GM13977 (cell line): ENCODE data around the gene MYL5.

Source experiments
- DNase-seq: peaks from one replicate; pipeline ENCODE4 v3.0.0; 2012; ENCODE audit warnings: low spot score
- in situ Hi-C: fragments of 300-500 bp; cut with MboI; formaldehyde crosslinking; loops from one replicate; pipeline ENCODE4 v1.12.0; 2022; ENCODE audit warnings: low sequenced_read_pairs, low pct_unique_long_range_greater_than_20kb, mixed read lengths, inconsistent platforms; ENCODE audit not compliant: unreplicated experiment
- TF ChIP-seq, protein P1 (sequence below): IDR thresholded peaks from 2 replicates; pipeline ENCODE4 v1.5.1; 2012; ENCODE audit warnings: mild to moderate bottlenecking, control low read depth; ENCODE audit not compliant: insufficient read depth; ENCODE audit errors: extremely low read depth, missing control alignments

Gene MYL5

DNA sequence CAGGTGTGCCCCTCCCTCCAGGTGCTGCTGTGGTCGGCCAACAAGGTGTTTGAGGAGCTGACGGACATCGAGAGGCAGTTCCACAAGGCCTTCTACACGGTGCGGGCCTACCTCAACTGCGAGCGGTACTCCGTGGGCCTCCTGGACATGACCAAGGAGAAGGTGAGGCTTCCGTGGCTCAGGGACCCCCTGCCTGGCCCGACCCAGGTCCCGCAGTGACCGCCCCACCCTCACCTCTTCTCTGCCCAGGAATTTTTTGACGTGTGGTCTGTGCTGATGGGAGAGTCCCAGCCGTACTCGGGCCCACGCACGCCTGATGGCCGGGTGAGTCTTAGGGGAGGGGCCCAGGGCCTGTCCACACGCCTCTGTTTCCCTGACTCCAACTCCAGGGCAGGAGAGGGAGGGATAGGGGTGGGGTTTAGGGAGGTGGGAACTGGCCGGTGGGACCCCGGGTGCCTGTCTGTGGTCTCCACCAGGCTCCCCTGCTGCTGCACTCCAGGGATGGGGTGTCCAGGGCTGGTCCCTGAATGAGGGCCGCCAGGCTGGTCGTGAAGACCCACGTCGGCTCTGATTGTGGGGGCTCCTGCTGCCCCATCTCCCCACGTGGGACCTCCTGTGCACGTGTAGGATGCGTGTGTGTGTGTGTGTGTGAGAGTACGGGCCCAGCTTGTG, 20.4 kb upstream of the MYL5 start:
- no peak for DNase-seq
- TF ChIP-seq, protein P1, sequence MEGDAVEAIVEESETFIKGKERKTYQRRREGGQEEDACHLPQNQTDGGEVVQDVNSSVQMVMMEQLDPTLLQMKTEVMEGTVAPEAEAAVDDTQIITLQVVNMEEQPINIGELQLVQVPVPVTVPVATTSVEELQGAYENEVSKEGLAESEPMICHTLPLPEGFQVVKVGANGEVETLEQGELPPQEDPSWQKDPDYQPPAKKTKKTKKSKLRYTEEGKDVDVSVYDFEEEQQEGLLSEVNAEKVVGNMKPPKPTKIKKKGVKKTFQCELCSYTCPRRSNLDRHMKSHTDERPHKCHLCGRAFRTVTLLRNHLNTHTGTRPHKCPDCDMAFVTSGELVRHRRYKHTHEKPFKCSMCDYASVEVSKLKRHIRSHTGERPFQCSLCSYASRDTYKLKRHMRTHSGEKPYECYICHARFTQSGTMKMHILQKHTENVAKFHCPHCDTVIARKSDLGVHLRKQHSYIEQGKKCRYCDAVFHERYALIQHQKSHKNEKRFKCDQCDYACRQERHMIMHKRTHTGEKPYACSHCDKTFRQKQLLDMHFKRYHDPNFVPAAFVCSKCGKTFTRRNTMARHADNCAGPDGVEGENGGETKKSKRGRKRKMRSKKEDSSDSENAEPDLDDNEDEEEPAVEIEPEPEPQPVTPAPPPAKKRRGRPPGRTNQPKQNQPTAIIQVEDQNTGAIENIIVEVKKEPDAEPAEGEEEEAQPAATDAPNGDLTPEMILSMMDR, result no peak
- in situ Hi-C loops, result no loop called here

DNA sequence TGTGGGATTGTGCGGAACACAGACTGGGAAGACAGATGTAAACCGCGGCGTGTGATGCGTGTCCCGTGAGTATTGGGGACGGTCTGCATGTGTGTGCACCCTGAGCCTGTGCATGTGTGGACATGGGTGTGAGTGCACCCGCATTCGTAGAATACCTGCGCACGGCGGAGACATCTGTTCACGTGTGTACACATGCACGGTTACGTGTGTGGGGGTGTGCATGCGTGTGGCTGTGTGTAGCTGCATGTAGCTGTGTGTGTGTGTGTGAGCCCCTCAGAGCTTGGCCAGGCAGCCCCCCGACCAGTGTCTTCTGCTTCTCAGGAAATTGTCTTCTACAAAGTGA, 19.9 kb upstream of the MYL5 start:
- TF ChIP-seq, protein P1, result no peak
- in situ Hi-C loops, result no loop called here
- no peak for DNase-seq

DNA sequence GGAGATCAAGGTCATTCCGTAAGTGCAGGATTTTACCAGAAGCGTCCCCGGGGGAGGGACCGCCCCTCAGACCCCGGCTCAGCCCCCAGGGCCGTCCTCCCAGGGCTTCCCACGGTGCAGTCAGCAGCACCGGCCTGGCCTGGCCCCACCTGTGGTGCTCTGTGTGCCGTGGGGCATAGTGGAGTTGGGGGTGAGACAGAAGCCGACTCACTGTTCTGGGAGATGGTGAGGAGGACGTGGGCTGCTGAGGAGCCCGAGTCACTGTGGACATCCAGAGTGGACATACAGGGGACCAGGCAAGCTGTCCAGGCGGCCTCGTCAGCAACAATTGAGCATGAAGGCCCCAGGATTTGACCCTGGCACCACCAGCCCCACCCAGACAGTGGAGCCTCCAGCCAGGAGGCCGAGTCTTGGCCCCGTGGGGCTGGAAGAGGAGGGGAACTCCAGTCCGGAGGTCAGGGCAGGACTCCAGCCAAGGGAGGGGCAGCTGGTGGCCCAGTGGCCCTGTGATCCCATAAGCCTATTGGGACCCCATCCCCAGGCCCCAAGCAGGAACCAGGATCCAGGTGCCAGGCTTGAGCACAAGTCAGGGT, 19.4 kb upstream of the MYL5 start:
- in situ Hi-C loops, result no loop called here
- TF ChIP-seq, protein P1, result no peak
- no peak for DNase-seq

DNA sequence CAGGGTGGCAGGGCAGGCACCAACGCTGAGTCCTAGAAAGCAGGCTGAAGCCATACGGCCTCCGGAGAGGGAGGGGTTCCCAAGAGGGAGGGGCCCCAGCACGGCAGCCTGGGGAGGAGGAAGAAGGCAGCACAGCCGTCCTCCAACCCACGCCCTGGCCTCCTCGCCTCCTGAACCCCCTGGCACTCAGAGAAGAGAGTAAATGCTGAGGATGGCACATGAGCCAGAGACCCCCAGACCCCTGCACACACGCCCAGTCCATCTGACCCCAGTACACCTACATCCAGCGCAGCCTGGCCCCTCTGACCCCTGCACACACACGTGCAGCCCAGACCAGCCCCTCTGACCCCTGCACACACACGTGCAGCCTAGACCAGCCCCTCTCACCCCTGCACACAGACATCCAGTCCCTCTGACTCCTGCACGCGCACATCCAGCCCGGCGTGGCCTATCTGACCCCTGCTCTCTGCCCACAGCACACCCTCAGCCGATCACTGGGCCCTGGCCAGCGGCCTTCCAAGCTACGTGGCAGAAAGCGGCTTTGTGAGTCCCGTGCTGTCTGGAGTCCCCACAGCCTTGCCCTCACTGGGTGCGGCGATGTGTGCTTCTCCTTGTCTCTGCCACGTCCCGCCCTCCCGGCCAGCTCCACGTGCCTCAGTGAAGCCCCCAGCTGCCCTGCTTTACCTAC, 18.7 kb upstream of the MYL5 start:
- no peak for DNase-seq
- in situ Hi-C loops, result no loop called here
- TF ChIP-seq, protein P1, result no peak

DNA sequence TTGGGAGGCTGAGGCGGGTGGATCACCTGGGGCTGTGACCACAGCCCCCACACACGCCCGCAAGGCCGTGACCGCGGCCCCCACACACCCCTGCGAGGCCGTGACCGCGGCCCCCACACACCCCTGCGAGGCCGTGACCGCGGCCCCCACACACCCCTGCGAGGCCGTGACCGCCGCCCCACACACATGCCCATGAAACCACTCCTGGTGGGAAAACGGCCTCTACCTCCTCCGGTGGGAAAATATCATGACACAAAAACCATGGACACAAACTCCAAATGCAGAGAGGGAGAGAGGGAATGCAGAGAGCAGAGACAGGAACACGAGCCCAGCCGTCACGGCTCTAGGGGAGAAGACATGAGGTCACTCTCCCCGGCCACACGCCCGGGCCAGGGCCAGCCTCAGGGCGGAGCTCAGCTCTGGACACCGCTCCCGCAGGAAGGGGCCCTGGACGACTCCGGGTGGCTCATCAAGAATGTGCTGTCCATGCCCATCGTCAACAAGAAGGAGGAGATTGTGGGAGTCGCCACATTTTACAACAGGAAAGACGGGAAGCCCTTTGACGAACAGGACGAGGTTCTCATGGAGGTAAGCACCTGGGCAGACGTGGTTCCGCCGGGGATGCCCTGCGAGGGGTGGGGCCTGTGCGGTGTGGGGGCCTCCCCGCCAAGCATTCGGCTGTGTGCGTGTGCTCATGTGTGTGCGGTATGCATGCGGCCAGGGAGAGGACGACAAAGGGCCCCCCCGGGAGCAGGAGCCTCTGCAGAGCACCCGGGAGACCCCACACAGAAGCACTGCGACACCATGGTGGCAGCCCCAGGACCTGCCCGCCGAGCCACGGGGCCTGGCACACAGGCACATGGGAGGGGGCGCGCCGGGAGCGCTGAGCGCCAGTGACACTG, 17.7 kb upstream of the MYL5 start:
- TF ChIP-seq, protein P1, result no peak
- in situ Hi-C loops, result no loop called here

DNA sequence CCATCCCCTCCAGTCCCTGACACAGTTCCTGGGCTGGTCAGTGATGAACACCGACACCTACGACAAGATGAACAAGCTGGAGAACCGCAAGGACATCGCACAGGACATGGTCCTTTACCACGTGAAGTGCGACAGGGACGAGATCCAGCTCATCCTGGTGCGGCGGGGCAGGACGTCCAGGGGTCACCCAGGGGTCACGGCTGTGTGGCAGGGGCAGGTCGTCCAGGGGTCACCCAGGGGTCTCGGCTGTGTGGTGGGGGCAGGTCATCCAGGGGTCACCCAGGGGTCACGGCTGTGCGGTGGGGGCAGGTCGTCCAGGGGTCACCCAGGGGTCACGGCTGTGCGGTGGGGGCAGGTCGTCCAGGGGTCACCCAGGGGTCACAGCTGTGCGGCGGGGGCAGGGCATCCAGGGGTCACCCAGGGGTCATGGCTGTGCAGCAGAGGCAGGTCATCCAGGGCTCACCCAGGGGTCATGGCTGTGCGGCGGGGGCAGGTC, 17.0 kb upstream of the MYL5 start:
- no peak for DNase-seq
- in situ Hi-C loops, result no loop called here
- TF ChIP-seq, protein P1, result no peak

More for the DNA sequence above, 17.7 kb upstream of the MYL5 start:
- no peak for DNase-seq
